Ishikawa (cell line): Measurements from ENCODE around the gene SCAANT1.

Experiments
- CEBPB ChIP-seq: IDR thresholded peaks from 2 replicates; pipeline ENCODE4 v1.6.1; 2012
- CREB1 ChIP-seq: IDR thresholded peaks from 2 replicates; pipeline ENCODE4 v1.6.1; 2012; ENCODE audit warnings: low read depth
- EGR1 ChIP-seq: IDR thresholded peaks from 2 replicates; pipeline ENCODE4 v1.6.1; 2012
- EP300 ChIP-seq: IDR thresholded peaks from 2 replicates; pipeline ENCODE4 v1.6.1; 2012; ENCODE audit warnings: borderline replicate concordance
- FOXM1 ChIP-seq: IDR thresholded peaks from 2 replicates; pipeline ENCODE4 v1.6.1; 2012; ENCODE audit warnings: low read depth, borderline replicate concordance
- MAX ChIP-seq: IDR thresholded peaks from 2 replicates; pipeline ENCODE4 v1.6.1; 2012
- NFIC ChIP-seq: IDR thresholded peaks from 2 replicates; pipeline ENCODE4 v1.6.1; 2012
- RAD21 ChIP-seq: IDR thresholded peaks from 2 replicates; pipeline ENCODE4 v1.6.1; 2012; ENCODE audit warnings: low read depth
- REST ChIP-seq: IDR thresholded peaks from 2 replicates; pipeline ENCODE4 v1.6.1; 2012; ENCODE audit warnings: low read depth, mild to moderate bottlenecking
- TAF1 ChIP-seq: IDR thresholded peaks from 2 replicates; pipeline ENCODE4 v1.6.1; 2012; ENCODE audit warnings: low read depth, mild to moderate bottlenecking
- TCF12 ChIP-seq: IDR thresholded peaks from 2 replicates; pipeline ENCODE4 v1.6.1; 2012; ENCODE audit warnings: low read depth
- TEAD4 ChIP-seq: IDR thresholded peaks from 2 replicates; pipeline ENCODE4 v1.6.1; 2012
- USF1 ChIP-seq: IDR thresholded peaks from 2 replicates; pipeline ENCODE4 v1.6.1; 2012
- YY1 ChIP-seq: IDR thresholded peaks from 2 replicates; pipeline ENCODE4 v1.6.1; 2012; ENCODE audit warnings: low read depth
- ZBTB7A ChIP-seq: IDR thresholded peaks from 2 replicates; pipeline ENCODE4 v1.6.1; 2012; ENCODE audit warnings: low read depth

The SCAANT1 gene

GRCh38 chr3:63870615-63871005, 41.6 kb downstream of the SCAANT1 start:
- no peak for TF ChIP-seq CEBPB
- TF ChIP-seq CREB1: no peak
- no peak for TF ChIP-seq EP300
- TF ChIP-seq MAX: no peak
- TF ChIP-seq RAD21: no peak
- no peak for TF ChIP-seq FOXM1
- TF ChIP-seq NFIC: no peak
- TF ChIP-seq TAF1: no peak

- TF ChIP-seq REST: no peak
- no peak for TF ChIP-seq TCF12
- TF ChIP-seq ZBTB7A: no peak
- TF ChIP-seq CREB1: no peak
- no peak for TF ChIP-seq CEBPB
- TF ChIP-seq USF1: no peak
- TF ChIP-seq FOXM1: no peak
- no peak for TF ChIP-seq YY1
- TF ChIP-seq NFIC: no peak
- TF ChIP-seq RAD21: no peak
- no peak for TF ChIP-seq EP300
- TF ChIP-seq EGR1: no peak
- no peak for TF ChIP-seq TEAD4
- no peak for TF ChIP-seq MAX
- TF ChIP-seq TAF1: no peak
Measured at GRCh38 chr3:63869940-63870614, 42.1 kb downstream of the SCAANT1 start.

GRCh38 chr3:63867225-63867624, 45.0 kb downstream of the SCAANT1 start:
- TF ChIP-seq USF1 (no peak), CREB1 (no peak), EGR1 (no peak), RAD21 (no peak), REST (no peak), TCF12 (no peak)

DNA sequence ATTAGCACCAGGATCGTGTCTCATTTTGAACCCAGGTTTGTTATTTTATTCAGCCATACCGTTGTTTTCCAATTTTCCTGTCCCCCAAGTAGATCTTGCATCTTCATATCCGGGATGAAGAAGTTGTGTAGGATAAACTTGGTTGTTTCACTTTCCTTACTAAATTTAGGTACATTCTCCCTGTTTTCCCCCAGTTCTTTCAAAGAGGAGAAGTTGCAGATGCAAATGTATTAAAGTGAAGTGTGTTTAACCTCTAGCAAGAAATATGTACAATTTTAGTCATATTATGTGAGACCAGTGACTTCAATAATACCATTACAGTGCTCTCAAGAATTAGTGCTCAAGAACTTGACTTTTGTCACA, 47.2 kb downstream of the SCAANT1 start:
- TF ChIP-seq CREB1: no peak
- no peak for TF ChIP-seq TEAD4
- no peak for TF ChIP-seq YY1
- no peak for TF ChIP-seq USF1
- no peak for TF ChIP-seq FOXM1
- TF ChIP-seq CEBPB: no peak
- TF ChIP-seq NFIC: no peak
- no peak for TF ChIP-seq EGR1
- TF ChIP-seq TAF1: no peak
- no peak for TF ChIP-seq ZBTB7A
- no peak for TF ChIP-seq RAD21

GRCh38 chr3:63864008-63864964, 47.9 kb downstream of the SCAANT1 start:
- TF ChIP-seq TCF12: no peak
- TF ChIP-seq NFIC: no peak
- TF ChIP-seq EGR1: 0 out of 2 replicates have a peak, but pooled peaks have one; percentile 39
- no peak for TF ChIP-seq MAX
- TF ChIP-seq TAF1: peak; percentile 9; the same call in 1 of the 2 replicates
- peak; percentile 7; the same call in 1 of the 2 replicates for TF ChIP-seq EP300
- TF ChIP-seq ZBTB7A: peak; percentile 70; the same call in 1 of the 2 replicates
